Esophagus squamous epithelium (tissue), 4 donors: Measurements from ENCODE around the gene PRXL2C.

Experiments
- CTCF ChIP-seq, 6 experiments: fragments of 450-650 bp in 4 of 6; fragments of 200-600 bp in 2 of 6; sonication (generic) in 2 of 6; IDR thresholded peaks; one replicate each; pipeline ENCODE4 v1.5.1; 2016 to 2019; ENCODE audit warnings: antibody characterized with exemption in 6 of 6, mild to moderate bottlenecking in 4 of 6, moderate library complexity in 4 of 6
- POLR2A ChIP-seq, 4 donors: fragments of 450-650 bp; IDR thresholded peaks; one replicate each; pipeline ENCODE4 v1.6.1; 2017; ENCODE audit warnings: antibody characterized with exemption in 4 of 4, mild to moderate bottlenecking in 4 of 4, moderate library complexity in 3 of 4

- TF ChIP-seq CTCF (IDR thresholded peaks at IDR 0.05) (no peak), POLR2A (IDR thresholded peaks at IDR 0.05) (no peak)
These were observed 43.8 kb downstream of the PRXL2C start for GRCh38 chr9:96611302-96611701.
